Fibroblast of mammary gland (primary cell): ENCODE data around the gene AKT2.

Experiments
- DNase-seq: peaks from one replicate; pipeline ENCODE4 v3.0.0-alpha.2; 2010; ENCODE audit warnings: low read depth
- H3K4me3 ChIP-seq: 2 replicates; pipeline ENCODE4 v1.5.1; 2011; ENCODE audit warnings: low read depth, mild to moderate bottlenecking, low read length, moderate library complexity; ENCODE audit not compliant: control insufficient read depth
- TF ChIP-seq, protein P1 (sequence below): conservative IDR thresholded peaks from 2 replicates; pipeline ENCODE4 v1.5.1; 2011; ENCODE audit warnings: low read depth, low read length, inconsistent platforms; ENCODE audit not compliant: control insufficient read depth, insufficient read depth

The AKT2 gene

DNA sequence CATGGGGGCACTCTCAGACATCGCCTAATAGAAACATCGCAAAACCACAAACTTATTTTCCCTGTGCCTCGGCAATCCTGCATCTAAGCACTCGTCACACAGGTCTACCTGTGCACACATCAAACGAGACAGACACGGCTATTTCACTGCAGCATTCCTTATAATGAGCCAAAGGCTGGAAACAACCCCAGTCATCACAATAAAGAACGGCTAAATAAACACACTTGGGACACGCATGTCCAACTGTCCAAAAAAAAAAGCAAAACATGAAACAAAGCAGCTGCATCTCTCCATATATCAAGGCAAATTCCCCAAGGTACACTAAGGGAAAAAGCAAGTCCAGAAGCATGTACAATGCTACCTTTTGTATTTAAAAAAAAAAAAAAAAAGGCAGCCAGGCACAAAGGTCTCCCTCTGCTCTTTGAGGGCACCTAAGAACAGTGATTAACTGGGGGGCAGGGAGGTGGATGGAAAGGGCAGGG lies 31.5 kb downstream of the AKT2 start:
- DNase-seq, result no peak
- TF ChIP-seq, protein P1, sequence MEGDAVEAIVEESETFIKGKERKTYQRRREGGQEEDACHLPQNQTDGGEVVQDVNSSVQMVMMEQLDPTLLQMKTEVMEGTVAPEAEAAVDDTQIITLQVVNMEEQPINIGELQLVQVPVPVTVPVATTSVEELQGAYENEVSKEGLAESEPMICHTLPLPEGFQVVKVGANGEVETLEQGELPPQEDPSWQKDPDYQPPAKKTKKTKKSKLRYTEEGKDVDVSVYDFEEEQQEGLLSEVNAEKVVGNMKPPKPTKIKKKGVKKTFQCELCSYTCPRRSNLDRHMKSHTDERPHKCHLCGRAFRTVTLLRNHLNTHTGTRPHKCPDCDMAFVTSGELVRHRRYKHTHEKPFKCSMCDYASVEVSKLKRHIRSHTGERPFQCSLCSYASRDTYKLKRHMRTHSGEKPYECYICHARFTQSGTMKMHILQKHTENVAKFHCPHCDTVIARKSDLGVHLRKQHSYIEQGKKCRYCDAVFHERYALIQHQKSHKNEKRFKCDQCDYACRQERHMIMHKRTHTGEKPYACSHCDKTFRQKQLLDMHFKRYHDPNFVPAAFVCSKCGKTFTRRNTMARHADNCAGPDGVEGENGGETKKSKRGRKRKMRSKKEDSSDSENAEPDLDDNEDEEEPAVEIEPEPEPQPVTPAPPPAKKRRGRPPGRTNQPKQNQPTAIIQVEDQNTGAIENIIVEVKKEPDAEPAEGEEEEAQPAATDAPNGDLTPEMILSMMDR, result no peak

DNA sequence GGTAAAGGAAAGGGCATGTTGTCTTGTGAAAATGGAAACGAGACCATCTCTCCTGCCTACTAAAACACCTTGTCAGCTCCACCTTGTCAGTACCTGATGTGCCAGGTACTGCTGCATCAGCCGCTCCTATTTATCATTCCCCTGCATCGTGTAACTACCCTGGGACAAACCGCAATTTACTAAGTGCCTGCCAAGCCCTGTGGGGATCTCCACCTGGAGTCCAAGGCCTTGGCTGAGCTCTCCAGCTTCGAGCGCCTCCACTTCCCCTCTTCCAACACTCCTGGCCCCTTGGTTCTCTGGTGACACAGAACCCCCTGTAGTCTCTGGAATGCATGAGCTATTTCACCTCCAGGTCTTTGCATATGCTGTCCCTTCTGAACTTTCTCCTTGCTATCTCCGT lies 32.8 kb downstream of the AKT2 start:
- TF ChIP-seq, protein P1, result no peak
- no peak overlapping the region for H3K4me3 ChIP-seq
- no peak for DNase-seq

More for the DNA sequence above, 31.5 kb downstream of the AKT2 start:
- H3K4me3 ChIP-seq, result no peak overlapping the region

DNA sequence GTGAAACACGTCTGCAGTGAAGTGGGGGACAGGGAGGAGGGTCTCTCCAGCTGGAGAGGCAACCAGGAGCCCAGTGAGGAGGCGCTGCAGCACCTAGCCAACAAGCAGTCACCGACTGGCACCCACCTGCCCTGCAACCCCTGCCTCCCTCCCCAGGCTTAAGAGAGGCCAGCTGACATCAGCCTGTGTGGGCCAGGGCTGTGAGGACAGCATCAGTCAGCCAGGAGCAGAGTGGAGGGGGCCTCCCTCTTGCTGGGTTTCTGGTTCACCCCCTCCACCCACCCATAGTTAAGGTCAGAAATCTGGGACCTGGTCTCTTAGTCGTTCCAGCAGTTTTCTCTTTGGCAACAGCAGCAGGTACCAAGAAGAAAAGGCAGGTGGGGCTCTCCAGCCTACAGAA lies 33.2 kb downstream of the AKT2 start:
- H3K4me3 ChIP-seq, result no peak overlapping the region
- DNase-seq, result no peak
- TF ChIP-seq, protein P1, result no peak

DNA sequence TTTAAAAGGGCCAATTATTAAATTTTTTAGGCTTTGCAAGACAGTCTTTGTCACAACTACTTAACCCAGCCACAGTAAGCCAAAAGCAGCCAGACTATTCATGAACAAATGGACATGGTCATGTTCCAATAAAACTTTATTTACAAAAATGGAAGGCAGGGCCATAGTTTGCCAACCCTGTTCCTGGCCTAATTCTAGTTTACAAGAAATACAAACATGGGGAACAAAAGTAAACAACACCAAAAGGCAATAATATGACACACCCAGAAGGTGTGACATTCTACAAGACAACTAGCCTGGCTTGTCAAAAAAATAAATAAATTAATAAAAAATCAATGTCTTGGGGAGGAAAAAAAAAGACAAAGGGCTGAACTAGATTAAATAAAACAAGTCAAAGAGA lies 33.9 kb downstream of the AKT2 start:
- TF ChIP-seq, protein P1, result no peak
- no peak for DNase-seq
- no peak overlapping the region for H3K4me3 ChIP-seq

DNA sequence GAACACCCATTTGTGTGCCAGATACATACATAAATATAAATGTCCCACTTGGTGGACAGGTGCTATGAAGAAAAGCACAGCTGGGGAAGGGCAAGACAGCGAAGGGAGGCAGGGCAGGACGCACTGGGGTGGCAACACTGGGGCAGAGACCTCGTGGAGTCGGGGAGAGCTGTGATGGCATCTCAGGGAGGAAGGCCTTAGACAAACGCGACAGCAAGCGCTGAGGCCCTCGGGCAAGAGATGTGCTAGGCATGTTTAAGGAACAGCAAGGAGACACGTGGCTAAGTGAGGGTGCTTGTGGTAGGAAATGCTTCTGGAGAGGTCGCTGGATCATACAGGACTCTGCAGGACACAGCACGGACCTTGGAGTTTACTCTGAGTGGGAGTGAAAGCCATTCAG lies 35.4 kb downstream of the AKT2 start:
- TF ChIP-seq, protein P1, result no peak

DNA sequence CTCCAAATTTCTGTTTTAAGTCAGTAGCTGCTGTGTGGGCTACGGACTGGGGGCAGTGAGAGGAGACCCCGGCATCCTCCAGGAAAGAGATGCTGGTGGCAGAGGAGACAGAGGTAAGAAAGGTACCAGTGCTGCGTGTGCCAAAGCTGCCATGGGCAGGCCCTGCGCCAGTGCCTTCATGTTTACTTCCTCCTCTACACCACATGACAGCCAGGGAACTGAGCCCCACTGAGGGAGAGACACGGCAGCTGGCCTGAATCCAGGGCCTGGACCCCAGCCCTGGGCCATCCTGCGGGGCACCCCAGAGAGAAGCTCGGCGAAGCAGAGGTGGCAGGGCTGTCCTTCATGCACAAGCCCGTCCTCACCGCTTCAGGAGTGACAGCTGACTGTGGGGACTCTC lies 35.9 kb downstream of the AKT2 start:
- no peak overlapping the region for H3K4me3 ChIP-seq
- TF ChIP-seq, protein P1, result no peak
- no peak for DNase-seq

More for the DNA sequence above, 35.4 kb downstream of the AKT2 start:
- H3K4me3 ChIP-seq, result no peak overlapping the region
- no peak for DNase-seq

DNA sequence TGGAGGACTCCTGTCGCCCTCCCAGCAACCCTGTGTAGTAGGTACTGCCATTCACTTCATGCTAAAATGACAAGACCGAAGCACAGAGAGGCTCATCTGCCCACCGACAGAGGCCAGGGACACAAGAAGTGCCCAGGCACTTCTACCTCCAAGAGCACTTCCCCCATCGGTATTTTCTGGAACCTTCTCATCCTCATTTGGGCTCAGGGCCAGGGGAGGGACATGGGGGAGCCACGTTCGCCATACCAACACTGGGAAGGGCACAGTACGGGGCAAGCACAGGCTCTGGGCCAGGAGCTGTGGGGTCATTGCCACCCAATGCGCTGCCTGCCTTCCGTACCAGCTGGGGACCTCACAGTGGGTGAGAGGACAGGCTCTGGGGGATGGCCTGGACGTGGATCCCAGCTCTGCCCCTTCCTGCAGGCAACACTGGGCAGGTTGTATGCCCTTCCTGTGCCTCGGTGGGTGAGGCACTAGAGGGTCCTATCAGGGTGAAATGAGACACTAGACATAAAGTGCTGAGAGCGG lies 37.3 kb downstream of the AKT2 start:
- TF ChIP-seq, protein P1, result no peak
- DNase-seq, result no peak
- no peak overlapping the region for H3K4me3 ChIP-seq
